H4 (cell line): ENCODE results near the gene ATP8B1. TPM values are rescaled to one million over a fixed set of nuclear protein-coding genes. Genes with fewer than 3 reads are reported as not detected.

Experiments used
- DNase-seq: peaks from one replicate; pipeline ENCODE4 v3.0.0-alpha.2; 2015; ENCODE audit warnings: low spot score
- total RNA-seq: library from RNA; depleted of rRNA; stranded (reverse); fragments of >200 nt; shearing (Covaris generic); gene quantifications from 2 replicates; pipeline ENCODE4 v1.2.3, GENCODE V29; 2014

Gene ATP8B1
- total RNA-seq, 1 experiment from 2014 or later, result 0.64 TPM

- no peak for DNase-seq
Measured at GRCh38 chr18:57792631-57793301, 10.3 kb downstream of the ATP8B1 start.

- no peak for DNase-seq
Measured at GRCh38 chr18:57791911-57792310, 11.2 kb downstream of the ATP8B1 start.

- no peak for DNase-seq
Measured at GRCh38 chr18:57791192-57791591, 11.9 kb downstream of the ATP8B1 start.

- DNase-seq, result no peak
Measured at GRCh38 chr18:57790316-57790715, 12.8 kb downstream of the ATP8B1 start.

GRCh38 chr18:57789759-57790158 lies 13.4 kb downstream of the ATP8B1 start:
- no peak for DNase-seq

GRCh38 chr18:57789090-57789489 lies 14.0 kb downstream of the ATP8B1 start:
- DNase-seq, result no peak

- DNase-seq, result no peak
Measured at GRCh38 chr18:57787068-57787685, 15.9 kb downstream of the ATP8B1 start.

GRCh38 chr18:57785751-57786437 lies 17.2 kb downstream of the ATP8B1 start:
- no peak for DNase-seq

- DNase-seq, result no peak
Measured at GRCh38 chr18:57784801-57785114, 18.4 kb downstream of the ATP8B1 start.

- DNase-seq, result peak; percentile 49
Measured at GRCh38 chr18:57784034-57784800, 18.9 kb downstream of the ATP8B1 start.

GRCh38 chr18:57782049-57782448 lies 21.1 kb downstream of the ATP8B1 start:
- DNase-seq, result no peak

GRCh38 chr18:57780706-57781347 lies 22.3 kb downstream of the ATP8B1 start:
- DNase-seq, result peak; percentile 82

GRCh38 chr18:57780318-57780705 lies 22.8 kb downstream of the ATP8B1 start:
- DNase-seq, result peak; percentile 39

- DNase-seq, result no peak
Measured at GRCh38 chr18:57776767-57777166, 26.3 kb downstream of the ATP8B1 start.

GRCh38 chr18:57776354-57776753 lies 26.8 kb downstream of the ATP8B1 start:
- no peak for DNase-seq

GRCh38 chr18:57775937-57776336 lies 27.2 kb downstream of the ATP8B1 start:
- no peak for DNase-seq

- no peak for DNase-seq
Measured at GRCh38 chr18:57772387-57772799, 30.7 kb downstream of the ATP8B1 start.

GRCh38 chr18:57771626-57772025 lies 31.5 kb downstream of the ATP8B1 start:
- DNase-seq, result no peak

GRCh38 chr18:57771193-57771592 lies 31.9 kb downstream of the ATP8B1 start:
- DNase-seq, result no peak

GRCh38 chr18:57768537-57769326 lies 34.4 kb downstream of the ATP8B1 start:
- DNase-seq, result no peak
